ENCODE data around the gene CHRNA1.
A peak's percentile ranks its signal among the peaks of the same experiment; 100 is the strongest.

CHRNA1 gene

GRCh38 chr2:174729797-174730697 is 34.2 kb downstream of the CHRNA1 start:
- Histone ChIP-seq H3K9ac (ENCODE audit: low read length) (no peak overlapping the region), H3K4me3 (ENCODE audit: low read depth in 1 of 2, low read length in 2 of 2) (peak overlapping the region in 1 of 2 donors; percentile 61), H3K27ac (ENCODE audit: low read depth, low read length) (no peak overlapping the region)

DNA sequence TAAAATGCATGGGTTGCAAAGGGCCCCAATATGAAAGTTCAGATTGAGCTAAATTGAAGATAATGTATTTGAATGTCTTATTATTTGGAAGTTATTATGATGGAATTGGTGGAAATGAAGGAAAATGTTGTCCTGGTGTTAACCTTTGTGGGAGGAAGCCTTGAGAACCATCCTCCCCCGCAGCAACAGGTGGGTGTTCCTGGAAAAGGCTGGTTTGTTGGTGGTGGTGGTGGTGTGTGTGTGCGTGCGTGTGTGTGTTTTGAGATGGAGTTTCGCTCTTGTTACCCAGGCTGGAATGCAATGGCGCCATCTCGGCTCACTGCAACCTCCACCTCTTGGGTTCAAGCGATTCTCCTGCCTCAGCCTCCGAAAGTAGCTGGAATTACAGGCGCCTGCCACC is 36.2 kb downstream of the CHRNA1 start:
- Histone ChIP-seq H3K4me1 (ENCODE audit: insufficient read depth, low read length) (no peaks in the 10 kb centered on the region), H3K4me3 (ENCODE audit: low read depth in 1 of 2, low read length in 2 of 2) (no peak overlapping the region), H3K36me3 (ENCODE audit: insufficient read depth, low read length) (no peaks in the 10 kb centered on the region), H3K27me3 (ENCODE audit: control insufficient read depth in 1 of 2, insufficient read depth in 2 of 2, low read length in 2 of 2) (peaks cover 9 to 10% of the 10 kb centered on the region in 2 donors), H3K27ac (ENCODE audit: low read depth, low read length) (no peak overlapping the region), H3K9me3 (ENCODE audit: low read length) (no peaks in the 10 kb centered on the region), H3K9ac (ENCODE audit: low read length) (no peak overlapping the region)

More at GRCh38 chr2:174729797-174730697, 34.2 kb downstream of the CHRNA1 start:
- Histone ChIP-seq H3K36me3 (ENCODE audit: insufficient read depth, low read length) (no peaks in the 10 kb centered on the region), H3K27me3 (ENCODE audit: control insufficient read depth in 1 of 2, insufficient read depth in 2 of 2, low read length in 2 of 2) (peaks cover 9 to 10% of the 10 kb centered on the region in 2 donors), H3K9me3 (ENCODE audit: low read length) (no peaks in the 10 kb centered on the region), H3K4me1 (ENCODE audit: insufficient read depth, low read length) (no peaks in the 10 kb centered on the region)

- H3K4me3 ChIP-seq (ENCODE audit: low read depth in 1 of 2, low read length in 2 of 2): no peak overlapping the region
- no peaks in the 10 kb centered on the region for H3K9me3 ChIP-seq (ENCODE audit: low read length)
- no peaks in the 10 kb centered on the region for H3K4me1 ChIP-seq (ENCODE audit: insufficient read depth, low read length)
- H3K27ac ChIP-seq (ENCODE audit: low read depth, low read length): no peak overlapping the region
- H3K36me3 ChIP-seq (ENCODE audit: insufficient read depth, low read length): no peaks in the 10 kb centered on the region
- H3K9ac ChIP-seq (ENCODE audit: low read length): no peak overlapping the region
- peaks cover 9 to 10% of the 10 kb centered on the region in 2 donors for H3K27me3 ChIP-seq (ENCODE audit: control insufficient read depth in 1 of 2, insufficient read depth in 2 of 2, low read length in 2 of 2)
Measured at GRCh38 chr2:174726212-174726611, 38.1 kb downstream of the CHRNA1 start.

- H3K9me3 ChIP-seq (ENCODE audit: low read length): no peaks in the 10 kb centered on the region
- H3K4me1 ChIP-seq (ENCODE audit: insufficient read depth, low read length): no peaks in the 10 kb centered on the region
- H3K27me3 ChIP-seq (ENCODE audit: control insufficient read depth in 1 of 2, insufficient read depth in 2 of 2, low read length in 2 of 2): no peaks in the 10 kb centered on the region
- H3K9ac ChIP-seq (ENCODE audit: low read length): no peak overlapping the region
- no peak overlapping the region for H3K27ac ChIP-seq (ENCODE audit: low read depth, low read length)
- H3K36me3 ChIP-seq (ENCODE audit: insufficient read depth, low read length): no peaks in the 10 kb centered on the region
- no peak overlapping the region for H3K4me3 ChIP-seq (ENCODE audit: low read depth in 1 of 2, low read length in 2 of 2)
Measured at GRCh38 chr2:174722942-174723592, 41.2 kb downstream of the CHRNA1 start.

DNA sequence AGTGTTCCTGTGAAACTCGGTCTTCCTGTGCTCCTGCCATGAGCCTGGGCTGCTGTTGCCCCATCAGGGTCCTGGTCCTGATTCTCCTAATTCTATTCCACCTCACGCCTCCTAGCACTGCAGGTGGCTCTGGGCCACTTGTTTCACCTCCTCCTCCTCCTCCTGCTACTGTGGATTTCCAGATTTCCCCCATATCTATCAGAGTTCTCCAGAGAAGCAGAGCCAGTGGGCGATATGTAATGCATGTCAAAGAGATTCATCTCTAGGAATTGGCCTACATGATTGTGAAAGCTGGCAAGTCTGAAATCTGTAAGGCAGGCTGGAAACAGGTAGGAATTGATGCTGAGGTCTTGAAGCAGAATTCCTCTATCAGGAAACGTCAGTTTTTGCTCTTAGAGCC is 45.3 kb downstream of the CHRNA1 start:
- Histone ChIP-seq H3K36me3 (ENCODE audit: insufficient read depth, low read length) (no peaks in the 10 kb centered on the region), H3K4me3 (ENCODE audit: low read depth in 1 of 2, low read length in 2 of 2) (no peak overlapping the region), H3K27me3 (ENCODE audit: control insufficient read depth in 1 of 2, insufficient read depth in 2 of 2, low read length in 2 of 2) (no peaks in the 10 kb centered on the region), H3K9ac (ENCODE audit: low read length) (no peak overlapping the region), H3K4me1 (ENCODE audit: insufficient read depth, low read length) (no peaks in the 10 kb centered on the region), H3K27ac (ENCODE audit: low read depth, low read length) (no peak overlapping the region), H3K9me3 (ENCODE audit: low read length) (no peaks in the 10 kb centered on the region)

GRCh38 chr2:174718591-174718990 is 45.7 kb downstream of the CHRNA1 start:
- H3K4me3 ChIP-seq (ENCODE audit: low read depth in 1 of 2, low read length in 2 of 2): no peak overlapping the region
- no peak overlapping the region for H3K9ac ChIP-seq (ENCODE audit: low read length)
- no peaks in the 10 kb centered on the region for H3K27me3 ChIP-seq (ENCODE audit: control insufficient read depth in 1 of 2, insufficient read depth in 2 of 2, low read length in 2 of 2)
- no peaks in the 10 kb centered on the region for H3K36me3 ChIP-seq (ENCODE audit: insufficient read depth, low read length)
- H3K4me1 ChIP-seq (ENCODE audit: insufficient read depth, low read length): no peaks in the 10 kb centered on the region
- no peaks in the 10 kb centered on the region for H3K9me3 ChIP-seq (ENCODE audit: low read length)
- no peak overlapping the region for H3K27ac ChIP-seq (ENCODE audit: low read depth, low read length)

- H3K4me3 ChIP-seq (ENCODE audit: low read depth in 1 of 2, low read length in 2 of 2): no peak overlapping the region
- H3K27me3 ChIP-seq (ENCODE audit: control insufficient read depth in 1 of 2, insufficient read depth in 2 of 2, low read length in 2 of 2): no peaks in the 10 kb centered on the region
- H3K4me1 ChIP-seq (ENCODE audit: insufficient read depth, low read length): no peaks in the 10 kb centered on the region
- no peak overlapping the region for H3K27ac ChIP-seq (ENCODE audit: low read depth, low read length)
- H3K9ac ChIP-seq (ENCODE audit: low read length): no peak overlapping the region
- H3K36me3 ChIP-seq (ENCODE audit: insufficient read depth, low read length): no peaks in the 10 kb centered on the region
- no peaks in the 10 kb centered on the region for H3K9me3 ChIP-seq (ENCODE audit: low read length)
Measured at GRCh38 chr2:174717916-174718315, 46.4 kb downstream of the CHRNA1 start.

GRCh38 chr2:174717273-174717672 is 47.0 kb downstream of the CHRNA1 start:
- H3K9ac ChIP-seq (ENCODE audit: low read length): no peak overlapping the region
- H3K4me1 ChIP-seq (ENCODE audit: insufficient read depth, low read length): no peaks in the 10 kb centered on the region
- H3K4me3 ChIP-seq (ENCODE audit: low read depth in 1 of 2, low read length in 2 of 2): no peak overlapping the region
- no peaks in the 10 kb centered on the region for H3K36me3 ChIP-seq (ENCODE audit: insufficient read depth, low read length)
- H3K9me3 ChIP-seq (ENCODE audit: low read length): no peaks in the 10 kb centered on the region
- H3K27ac ChIP-seq (ENCODE audit: low read depth, low read length): no peak overlapping the region
- no peaks in the 10 kb centered on the region for H3K27me3 ChIP-seq (ENCODE audit: control insufficient read depth in 1 of 2, insufficient read depth in 2 of 2, low read length in 2 of 2)

DNA sequence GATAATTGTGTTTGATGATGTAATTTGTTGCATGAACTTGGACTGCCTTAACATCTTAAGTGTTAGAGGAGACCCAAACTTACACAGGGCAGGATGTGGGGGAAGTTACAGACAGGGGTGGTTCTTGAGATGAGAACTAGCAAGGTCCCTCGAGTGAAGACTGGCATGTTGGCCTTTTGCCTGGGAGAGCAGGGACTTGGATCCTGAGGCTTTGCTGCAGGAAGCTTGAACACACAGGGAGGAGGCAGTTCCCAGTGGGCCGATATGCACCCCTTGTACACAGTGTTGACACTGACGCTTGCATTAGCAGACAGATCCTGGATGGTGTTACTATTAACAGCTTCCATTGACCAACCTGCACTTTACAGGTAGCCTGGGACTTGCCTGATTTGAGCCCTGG is 47.5 kb downstream of the CHRNA1 start:
- no peaks in the 10 kb centered on the region for H3K4me1 ChIP-seq (ENCODE audit: insufficient read depth, low read length)
- H3K27ac ChIP-seq (ENCODE audit: low read depth, low read length): no peak overlapping the region
- H3K27me3 ChIP-seq (ENCODE audit: control insufficient read depth in 1 of 2, insufficient read depth in 2 of 2, low read length in 2 of 2): no peaks in the 10 kb centered on the region
- no peaks in the 10 kb centered on the region for H3K36me3 ChIP-seq (ENCODE audit: insufficient read depth, low read length)
- H3K9me3 ChIP-seq (ENCODE audit: low read length): no peaks in the 10 kb centered on the region
- H3K9ac ChIP-seq (ENCODE audit: low read length): no peak overlapping the region
- H3K4me3 ChIP-seq (ENCODE audit: low read depth in 1 of 2, low read length in 2 of 2): no peak overlapping the region

DNA sequence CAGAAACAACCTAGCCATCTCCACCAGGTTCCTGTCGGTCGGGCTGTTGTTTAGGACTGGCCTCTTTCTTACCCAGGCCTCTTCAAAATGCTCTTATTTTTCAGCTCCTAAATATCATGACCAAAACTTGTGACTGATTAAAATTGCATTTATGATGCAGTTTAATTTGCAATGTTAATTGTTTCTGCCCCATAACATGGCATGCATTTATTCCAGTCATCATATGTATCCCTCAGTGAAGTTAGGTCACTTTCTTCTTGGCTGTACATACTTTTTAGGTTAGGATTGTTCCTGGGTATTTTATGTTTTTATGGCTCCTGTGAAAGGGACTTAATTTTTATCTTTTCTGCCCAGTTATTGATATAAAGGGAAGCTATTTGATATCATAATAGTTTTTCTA is 50.6 kb downstream of the CHRNA1 start:
- Histone ChIP-seq H3K9me3 (ENCODE audit: low read length) (no peaks in the 10 kb centered on the region), H3K27ac (ENCODE audit: low read depth, low read length) (no peak overlapping the region), H3K27me3 (ENCODE audit: control insufficient read depth in 1 of 2, insufficient read depth in 2 of 2, low read length in 2 of 2) (no peaks in the 10 kb centered on the region), H3K4me1 (ENCODE audit: insufficient read depth, low read length) (no peaks in the 10 kb centered on the region), H3K4me3 (ENCODE audit: low read depth in 1 of 2, low read length in 2 of 2) (no peak overlapping the region), H3K36me3 (ENCODE audit: insufficient read depth, low read length) (no peaks in the 10 kb centered on the region), H3K9ac (ENCODE audit: low read length) (no peak overlapping the region)

GRCh38 chr2:174711206-174711605 is 53.1 kb downstream of the CHRNA1 start:
- Histone ChIP-seq H3K27ac (ENCODE audit: low read depth, low read length) (no peak overlapping the region), H3K9ac (ENCODE audit: low read length) (no peak overlapping the region), H3K4me3 (ENCODE audit: low read depth in 1 of 2, low read length in 2 of 2) (no peak overlapping the region), H3K27me3 (ENCODE audit: control insufficient read depth in 1 of 2, insufficient read depth in 2 of 2, low read length in 2 of 2) (no peaks in the 10 kb centered on the region), H3K4me1 (ENCODE audit: insufficient read depth, low read length) (no peaks in the 10 kb centered on the region), H3K36me3 (ENCODE audit: insufficient read depth, low read length) (no peaks in the 10 kb centered on the region), H3K9me3 (ENCODE audit: low read length) (no peaks in the 10 kb centered on the region)

Measured in muscle layer of colon (tissue), 2 donors.